ENCODE measurements around the gene GAD2.

Gene GAD2

DNA sequence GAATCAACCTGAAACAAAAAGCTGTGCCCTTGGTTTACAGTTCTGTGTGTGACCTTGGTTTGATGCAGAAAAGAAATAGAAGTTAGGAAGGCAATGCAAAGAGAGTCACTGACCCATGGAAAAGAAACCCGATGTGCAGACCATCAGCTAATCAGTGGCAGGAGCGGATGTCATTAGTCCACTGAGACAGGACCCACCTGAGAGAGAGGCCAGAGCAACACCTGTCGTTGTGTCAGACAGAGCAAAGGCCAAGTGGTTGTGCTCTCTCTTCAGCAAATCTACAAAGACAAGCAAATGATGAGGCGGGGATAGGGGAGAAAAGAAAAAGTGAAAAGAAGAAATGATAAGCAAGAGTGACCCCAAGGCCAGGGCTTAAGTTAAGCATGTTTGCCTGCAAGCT, 8.7 kb downstream of the GAD2 start:
- no peak for DNase-seq

DNA sequence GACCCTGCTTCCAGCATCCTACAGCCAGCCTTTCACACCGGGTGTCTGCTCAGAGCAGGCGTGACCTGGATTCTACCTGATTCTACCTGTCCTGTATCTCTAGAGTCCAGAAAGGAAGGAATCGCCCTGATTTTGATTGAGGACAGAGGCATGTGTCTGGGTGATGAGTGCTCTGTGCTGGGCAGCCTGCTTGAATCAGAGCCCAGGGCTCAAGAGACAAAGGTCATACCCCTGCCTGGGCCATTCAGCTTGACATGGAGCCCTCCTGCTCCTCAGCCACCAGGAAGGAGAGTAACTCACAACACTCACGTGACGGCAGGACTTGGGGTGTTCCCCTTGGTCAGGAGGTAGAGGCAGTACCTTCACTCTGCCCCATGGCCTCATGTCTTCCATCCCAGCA, 11.2 kb downstream of the GAD2 start:
- no peak for DNase-seq

DNA sequence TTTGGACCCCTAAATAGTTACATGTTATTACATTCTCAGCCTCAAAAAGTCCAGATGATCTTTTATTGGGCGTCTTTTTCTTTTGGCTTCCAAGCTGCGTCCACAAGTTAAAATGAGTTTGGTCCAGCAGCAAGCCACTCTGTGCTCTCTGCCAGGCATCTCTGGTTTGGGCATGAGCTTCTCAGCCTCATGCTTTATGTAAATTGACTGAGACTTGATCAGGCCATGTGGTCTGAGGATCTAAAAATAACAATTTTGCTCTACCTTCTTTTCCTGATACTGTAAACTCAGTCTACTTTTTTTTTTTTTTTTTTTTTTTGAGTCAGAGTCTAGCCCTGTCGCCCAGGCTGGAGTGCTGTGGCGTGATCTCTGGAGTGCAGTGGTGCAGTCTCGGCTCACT, 15.6 kb downstream of the GAD2 start:
- no peak for DNase-seq

DNA sequence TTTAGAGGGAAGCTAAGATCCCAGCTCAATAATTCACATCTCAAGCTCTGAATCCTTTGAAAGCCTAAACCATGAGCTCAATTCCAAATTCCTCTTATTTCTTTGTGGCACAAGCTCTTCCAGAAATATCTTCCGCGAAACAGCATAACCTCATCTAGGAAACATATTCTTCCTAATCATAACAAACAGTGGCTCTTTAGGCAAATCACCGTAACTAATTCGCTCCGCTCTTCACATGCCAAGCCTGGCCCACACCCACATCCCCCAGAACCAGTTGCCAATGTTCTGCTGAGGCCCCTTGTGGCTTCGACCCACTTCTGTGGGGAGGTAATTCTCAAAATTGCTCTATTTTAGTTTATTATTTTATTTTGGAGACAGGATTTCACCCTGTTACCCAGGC, 19.2 kb downstream of the GAD2 start:
- no peak for DNase-seq

DNA sequence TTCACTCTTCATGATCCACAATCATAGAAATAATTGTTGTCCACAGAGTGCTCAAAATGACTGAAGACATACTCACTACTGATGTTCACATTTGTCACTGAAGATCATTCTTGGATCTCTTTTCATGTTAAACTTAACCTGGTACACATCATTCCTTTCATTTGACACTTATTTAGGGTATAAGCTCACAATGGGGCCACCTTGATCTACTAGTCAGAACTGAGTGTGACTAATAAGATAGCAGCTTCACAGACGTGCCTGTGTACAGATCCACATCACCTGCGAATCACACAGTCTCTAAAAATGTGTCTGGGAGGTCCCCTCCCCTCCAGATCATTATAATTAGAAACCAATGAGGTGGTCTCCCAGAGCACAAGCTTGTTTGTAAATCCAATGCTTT, 21.8 kb downstream of the GAD2 start:
- no peak for DNase-seq

DNA sequence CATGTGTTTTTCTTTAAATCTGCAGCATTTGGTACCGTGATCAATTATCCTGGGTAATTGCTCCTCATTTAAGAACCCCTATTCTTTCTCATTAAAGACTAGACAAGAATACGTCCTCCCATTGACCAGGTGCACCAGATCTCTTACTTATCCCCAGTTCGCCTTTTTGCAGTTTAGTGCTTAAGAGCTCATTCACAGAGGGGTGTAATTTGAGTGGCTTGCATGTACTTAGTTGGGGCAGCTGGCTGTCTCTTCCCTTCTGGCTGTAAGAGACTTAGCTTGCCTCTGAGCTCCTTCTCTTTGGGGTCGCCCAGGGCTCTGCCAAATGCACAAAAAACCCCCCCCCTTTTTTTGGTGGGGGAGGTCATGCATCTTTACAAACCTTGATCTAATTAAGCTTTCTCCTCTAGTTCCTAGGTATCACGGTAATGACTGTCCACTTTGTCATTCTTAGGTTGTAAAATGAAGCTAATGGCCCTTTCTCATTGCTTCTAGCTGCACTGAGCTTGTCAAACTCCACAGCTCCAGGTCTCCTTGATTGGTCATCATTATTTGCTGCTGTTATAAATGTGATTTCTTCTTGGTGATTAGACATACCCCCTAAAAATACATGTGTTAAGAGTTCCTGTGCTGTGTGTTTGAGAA, 26.3 kb downstream of the GAD2 start:
- no peak for DNase-seq

DNA sequence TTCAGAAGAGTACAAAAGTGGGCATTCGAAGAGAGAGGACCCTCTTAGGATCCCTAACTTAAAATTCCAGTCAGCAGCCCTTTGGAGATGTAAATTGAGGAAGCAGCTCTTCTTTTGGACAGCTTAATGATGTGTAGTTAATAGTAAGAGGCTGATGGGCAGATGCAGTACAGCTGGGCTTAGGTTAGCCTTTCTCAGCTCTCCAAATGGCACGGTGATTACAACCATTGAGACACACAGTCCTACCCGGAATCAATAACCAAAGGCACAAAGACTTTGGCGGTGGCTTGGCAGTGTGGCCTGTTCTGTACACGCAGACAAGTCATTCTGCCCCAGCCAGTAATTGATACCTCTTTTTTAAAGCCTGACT, 26.8 kb downstream of the GAD2 start:
- no peak for DNase-seq

DNA sequence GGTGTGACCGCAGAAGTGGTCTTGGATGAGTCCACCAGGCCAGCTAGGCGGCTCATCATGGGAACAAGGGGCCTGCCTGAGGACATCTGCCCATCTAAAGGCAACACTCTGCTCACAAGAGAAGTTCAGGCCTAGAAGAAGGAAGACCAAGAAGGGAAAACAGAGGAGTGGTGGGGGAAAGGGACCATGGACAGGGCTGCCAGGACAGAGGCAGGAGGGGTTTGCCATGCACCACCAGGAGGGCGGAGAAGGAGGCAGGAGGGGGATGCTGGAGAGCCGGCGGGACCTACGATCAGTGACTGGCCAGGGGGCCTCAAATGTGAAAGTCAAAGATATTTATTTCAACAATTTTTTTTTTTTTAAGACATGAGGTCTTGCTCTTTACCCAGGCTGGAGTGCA, 33.1 kb downstream of the GAD2 start:
- DNase-seq = no peak

DNA sequence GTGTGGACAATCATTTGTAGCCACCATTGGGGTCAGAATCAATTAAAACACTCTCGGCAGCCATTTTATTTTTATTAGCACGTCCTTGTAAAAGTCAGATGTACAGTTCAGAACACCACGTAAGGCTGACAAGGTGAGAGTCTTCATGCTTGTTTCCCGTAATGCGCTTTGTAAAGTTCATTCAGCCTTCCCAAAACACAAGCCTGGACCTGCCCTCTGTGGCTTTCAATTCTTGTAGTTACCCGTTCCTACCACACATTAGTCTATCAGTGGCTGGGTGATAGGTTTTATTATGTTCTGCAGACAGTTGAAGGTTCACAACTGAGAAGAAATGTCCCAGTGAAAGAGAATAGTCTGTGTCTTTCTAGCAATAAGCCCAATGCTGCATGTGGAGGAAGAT, 35.4 kb downstream of the GAD2 start:
- no peak for DNase-seq

DNA sequence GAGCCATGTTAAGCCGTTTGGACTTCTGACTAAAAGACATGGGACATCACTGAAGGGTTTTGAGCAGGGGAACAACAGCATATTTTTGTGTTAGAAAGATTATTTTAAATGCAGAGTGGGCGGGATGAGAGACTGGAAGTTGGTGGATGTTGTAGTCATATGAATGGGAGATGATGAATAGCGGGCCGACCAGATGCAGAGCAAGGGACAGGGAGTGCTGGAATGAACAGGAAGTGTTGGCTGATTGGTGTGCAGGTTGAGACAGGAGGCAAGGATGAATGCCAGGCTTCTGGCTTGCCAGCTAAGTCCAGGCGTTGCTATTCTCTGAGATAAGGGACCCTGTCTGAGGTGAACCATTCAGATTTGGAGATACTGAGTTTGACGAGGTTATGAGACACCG, 38.0 kb downstream of the GAD2 start:
- no peak for DNase-seq

DNA sequence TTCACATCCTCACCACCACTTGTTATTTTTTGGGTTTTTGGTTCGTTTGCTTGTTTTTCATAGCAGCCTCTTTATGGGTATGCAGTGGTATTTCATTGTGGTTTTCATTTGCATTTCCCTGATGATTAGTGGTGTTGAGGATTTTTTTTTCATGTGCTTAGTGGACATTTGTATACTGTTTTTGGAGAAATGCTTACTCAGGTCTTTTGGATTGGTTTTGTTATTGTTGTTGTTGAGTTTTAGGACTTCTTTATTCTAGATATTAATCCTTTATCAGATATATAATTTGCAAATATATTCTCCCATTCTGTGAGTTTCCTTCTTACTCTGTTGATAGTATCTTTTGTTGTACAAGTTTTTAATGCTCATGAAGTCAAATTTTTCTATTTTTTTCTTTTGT, 42.8 kb downstream of the GAD2 start:
- no peak for DNase-seq

DNA sequence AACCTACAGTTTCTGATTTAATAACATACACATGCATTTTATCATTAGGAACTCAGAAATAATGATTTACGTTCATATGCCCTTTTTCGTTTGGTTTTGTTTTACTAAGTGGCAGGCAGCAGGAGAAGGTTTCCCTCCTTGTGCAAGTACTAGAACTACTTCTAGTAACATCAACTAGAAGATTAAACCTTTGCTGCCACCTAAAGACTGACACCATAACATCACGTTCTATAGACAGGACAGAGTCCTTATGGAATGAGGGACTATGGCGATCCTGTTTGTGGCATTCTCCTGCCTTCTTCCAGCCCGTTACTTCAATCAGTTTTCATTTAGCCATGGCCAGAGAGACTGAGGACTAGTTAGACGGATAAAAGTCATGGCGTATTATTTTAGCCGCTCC, 53.2 kb downstream of the GAD2 start:
- no peak for DNase-seq

DNA sequence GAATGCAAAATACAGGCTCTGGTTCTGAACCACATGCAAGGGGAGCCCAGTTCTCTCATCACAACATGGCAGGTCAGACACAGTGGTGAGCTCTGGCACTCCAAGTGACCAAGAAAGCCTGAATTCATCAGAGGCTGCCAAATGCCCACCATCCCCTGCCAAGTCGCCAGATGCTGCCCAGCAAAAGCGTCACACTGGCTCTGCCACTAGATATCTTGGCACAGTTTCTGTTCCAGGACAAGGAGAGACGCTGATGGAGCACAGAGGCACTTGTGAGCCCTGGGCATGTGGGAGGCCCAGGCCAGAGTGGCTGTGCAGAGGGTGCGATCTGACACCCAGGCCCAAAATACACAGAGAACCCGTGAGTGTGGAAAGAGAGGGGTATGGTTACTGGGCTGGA, 57.8 kb downstream of the GAD2 start:
- DNase-seq = no peak

DNA sequence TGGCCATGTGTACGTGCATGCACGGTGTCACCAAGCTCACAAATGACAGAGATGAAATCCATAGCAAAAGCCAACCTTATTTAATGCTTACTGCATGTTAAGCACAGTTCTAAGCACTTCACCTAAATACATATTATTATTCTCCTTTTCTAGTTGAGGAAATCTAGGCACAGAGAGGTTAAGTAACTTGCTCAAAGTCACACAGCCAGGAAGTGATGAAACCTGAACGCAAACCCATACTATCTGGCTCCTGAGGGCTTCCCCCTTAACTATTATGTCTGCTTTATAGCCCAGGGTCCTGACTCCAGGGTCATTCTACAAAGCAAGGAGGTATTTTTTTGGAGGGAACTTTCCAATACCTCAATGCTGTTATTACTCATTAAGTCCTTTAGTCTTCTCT, 61.7 kb downstream of the GAD2 start:
- no peak for DNase-seq

DNA sequence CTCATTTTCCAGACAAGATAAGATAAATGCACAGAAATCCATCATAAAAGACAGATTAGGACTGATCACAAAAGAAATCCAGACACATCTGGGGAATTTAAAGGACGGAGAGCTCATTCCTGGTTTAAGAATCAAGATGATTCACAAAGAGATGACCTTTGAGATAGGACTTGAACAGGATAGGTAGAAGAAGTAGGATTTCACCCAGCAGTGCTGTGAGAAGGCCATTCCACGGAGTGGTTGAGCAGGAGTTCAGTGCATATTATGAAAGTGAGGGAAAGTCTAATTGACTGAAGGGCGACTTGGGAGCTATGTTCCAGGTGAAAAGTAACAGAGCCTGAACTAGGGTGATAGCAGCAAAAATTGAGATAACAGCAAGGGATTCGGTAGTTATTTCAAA, 73.7 kb downstream of the GAD2 start:
- DNase-seq = no peak

DNA sequence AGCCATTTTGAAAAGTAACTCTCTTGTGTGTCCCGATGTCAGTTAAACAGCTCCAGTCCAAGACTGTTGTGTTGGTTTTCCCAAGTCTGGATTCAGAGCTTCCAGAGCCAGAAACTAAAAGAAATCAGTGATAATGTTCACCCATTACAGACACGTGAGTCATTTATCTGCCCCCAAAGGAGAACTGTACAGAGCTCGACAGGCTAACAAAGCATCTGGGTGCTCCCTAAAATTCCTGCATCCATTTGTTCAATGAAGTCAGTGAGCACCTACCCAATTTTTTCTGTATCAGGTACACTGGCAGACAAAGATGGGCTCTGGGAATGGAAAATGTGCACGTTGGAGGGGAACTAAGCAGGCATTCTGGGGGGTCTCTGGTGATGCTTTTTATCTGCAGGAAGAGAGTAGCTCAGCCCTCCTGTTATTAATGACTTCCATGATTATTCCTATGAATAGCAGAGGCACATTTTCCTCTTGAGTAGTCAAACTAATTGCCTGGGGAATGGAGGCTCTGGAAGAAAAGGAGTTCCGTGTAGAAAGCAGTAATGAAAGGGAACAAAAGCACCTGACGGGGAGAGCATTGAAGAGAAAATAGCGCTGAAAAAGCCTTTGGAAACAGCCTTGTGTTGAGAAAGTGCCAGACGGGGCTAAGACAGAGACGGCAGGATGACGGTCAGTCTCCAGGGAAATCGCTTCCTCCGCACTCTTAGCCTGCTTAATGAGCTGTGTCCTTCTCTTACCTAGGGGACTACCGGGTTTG, 75.3 kb downstream of the GAD2 start:
- no peak for DNase-seq

DNA sequence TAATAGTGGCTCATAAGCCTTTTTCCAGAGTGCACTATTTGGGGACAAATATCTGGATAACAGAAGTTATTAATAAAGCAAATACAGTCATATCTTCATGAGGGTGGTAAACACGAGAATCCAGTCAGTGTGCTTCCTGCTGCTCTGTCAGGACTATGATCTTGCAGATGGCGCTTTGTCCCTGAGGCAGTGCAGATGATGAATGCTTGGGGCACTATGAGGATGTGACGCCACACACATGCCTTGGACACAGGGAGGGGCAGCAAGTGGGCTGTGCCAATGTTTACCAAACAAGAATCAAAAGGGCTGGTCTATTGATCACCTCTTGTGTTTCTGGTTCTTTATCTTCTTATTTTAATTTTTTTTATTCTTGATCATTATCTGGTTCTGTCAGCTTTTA, 79.8 kb downstream of the GAD2 start:
- DNase-seq = no peak

DNA sequence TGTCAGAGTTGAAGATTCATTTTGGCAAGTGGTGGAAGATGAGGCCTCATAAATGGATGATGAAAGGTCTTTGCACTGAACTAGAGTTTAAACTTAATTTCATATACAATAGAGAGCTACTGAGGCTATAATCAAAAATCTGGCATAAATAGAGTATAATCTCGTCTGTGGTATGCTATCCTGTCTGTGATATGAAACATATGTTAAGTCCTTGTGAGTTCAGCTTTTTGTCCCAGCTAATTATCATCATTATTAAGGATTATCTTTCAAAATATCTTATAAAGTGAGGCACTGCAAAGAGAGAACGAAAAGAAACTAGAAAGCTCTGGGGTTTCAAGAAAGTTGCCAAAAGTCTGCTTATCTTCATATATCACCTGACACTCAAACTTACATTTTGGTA, 83.4 kb downstream of the GAD2 start:
- DNase-seq = no peak

DNA sequence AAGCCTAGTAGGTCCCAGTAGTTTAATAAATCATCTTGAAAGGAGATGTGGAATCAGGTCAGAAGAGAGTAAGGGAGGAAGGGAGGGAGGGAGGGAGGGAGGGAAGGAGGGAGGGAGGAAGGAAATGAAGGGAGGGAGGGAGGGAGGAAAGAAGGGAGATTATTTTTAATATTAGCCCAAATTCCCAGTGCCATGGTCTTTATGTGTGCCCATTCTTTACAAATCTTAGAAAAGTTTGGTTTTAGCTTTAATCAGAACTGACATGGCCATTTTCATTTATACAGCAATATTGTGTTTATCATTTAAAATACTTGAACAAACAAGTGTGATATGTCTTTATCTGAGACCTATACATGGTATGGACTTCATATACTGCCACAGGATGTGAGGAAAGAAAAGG, 86.8 kb downstream of the GAD2 start:
- no peak for DNase-seq

DNA sequence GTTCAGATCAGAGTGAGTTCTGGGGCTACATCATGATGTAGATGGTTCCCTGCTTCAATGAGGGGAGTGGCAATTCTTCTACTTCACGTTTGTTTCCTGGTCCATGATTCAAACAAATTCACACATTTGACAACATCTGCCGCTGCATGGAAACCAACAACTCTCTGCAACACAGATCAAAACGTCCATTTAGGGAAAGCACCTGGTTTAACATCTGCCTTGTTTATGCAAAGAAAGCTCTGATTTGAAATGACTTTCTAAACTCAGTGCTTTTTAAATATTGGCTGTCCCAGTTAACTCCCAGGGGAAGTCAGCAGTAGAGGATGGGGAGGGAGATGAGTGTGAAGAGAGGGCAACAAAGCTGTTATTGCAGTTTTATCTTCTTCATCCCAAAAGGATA, 93.8 kb downstream of the GAD2 start:
- no peak for DNase-seq

DNA sequence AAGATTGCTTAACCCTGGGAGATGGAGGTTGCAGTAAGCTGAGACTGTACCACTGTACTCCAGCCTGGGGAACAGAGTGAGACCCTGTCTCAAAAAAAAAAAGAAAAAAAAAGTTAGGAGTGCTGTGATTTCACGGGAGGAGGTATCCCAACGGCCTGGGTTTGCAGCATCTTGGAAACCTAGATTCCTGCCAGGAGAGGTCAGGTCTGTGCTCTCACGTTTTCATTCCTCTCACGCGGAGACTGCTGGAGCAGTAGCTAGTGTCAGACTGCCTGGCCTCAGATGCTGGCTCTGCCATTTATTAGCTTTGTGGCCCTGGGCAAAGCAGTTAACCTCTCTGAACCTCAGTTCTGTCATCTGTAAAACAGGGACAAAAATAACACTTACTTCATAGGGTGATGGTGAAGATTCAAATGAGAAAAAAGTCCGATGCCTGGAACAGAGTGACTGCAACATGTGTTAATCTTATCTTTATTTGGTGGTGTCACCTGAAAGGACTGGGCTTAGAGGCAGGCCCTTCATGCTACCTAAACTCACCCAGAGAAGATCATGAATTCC, 94.9 kb downstream of the GAD2 start:
- DNase-seq = no peak

DNA sequence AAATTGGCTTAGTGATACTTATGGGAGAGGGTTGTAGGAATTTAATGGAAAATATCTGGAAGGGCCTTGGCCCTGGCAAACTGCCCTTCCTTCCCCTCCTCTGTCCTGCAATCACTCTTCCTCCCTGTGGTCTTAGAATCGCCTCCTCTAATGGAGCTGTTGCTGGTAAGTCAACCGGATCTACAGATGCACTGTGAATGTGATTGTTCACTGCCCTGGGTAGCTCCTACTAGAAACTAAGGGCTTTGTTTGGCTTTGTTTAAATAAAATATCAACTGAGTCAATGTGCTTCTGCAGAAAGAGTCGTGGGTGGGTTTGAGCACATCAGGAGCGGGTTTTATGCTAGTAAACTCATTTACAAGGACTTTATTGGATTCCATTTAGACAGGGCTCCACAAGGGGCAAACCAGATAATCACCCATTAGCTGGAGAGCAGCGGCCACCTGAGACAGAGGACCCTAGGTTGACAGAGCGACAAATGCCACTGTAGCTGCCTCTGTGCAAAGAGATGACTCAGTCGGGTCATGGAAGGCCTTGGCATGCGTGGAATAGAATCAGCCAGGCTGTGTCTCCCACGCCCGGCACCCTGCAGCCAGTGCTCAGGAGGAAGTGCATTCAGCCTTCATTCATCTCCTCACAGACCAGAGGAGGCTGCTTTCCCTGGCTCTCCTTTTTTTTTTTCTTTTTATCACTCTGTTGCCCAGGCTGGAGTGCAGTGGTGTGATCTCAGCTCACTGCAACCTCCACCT, 97.9 kb downstream of the GAD2 start:
- no peak for DNase-seq

DNA sequence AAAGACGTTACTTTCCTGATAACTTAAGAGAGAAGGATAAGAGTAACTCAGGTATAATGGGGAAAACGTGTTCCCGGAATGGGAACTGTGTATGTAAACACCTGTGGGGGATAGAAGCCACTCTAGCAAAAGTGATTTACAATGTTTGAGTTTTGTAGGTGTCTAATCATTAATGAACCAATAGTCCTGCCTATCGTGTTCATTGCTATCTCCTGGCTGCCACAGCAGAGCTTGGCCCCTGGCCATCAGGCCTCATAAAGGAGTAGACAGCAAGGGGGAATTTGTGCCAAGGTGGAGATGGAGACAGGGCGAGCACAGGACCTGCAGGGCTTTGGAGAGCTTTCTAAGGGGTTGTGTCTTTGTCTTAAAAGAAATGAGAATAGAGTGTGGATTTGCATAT, 102.1 kb downstream of the GAD2 start:
- no peak for DNase-seq

DNA sequence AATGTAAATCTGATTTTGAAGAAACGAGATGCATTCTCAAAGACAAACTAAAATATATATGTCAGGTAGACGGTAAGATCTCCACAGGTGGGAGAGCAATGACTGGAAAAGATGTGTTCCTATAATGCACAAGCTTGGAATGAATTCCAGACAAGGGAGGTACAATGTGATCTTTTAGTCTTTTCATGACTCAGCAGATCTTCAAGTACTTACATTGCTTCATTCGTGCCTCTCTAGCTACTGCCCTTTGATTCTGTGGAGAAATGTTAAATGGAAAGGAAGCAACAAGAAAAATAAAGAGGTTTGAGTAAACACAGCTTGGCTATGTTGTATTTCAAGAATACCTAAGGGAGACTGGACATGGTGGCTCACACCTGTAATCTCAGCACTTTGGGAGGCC, 106.6 kb downstream of the GAD2 start:
- DNase-seq = no peak
